Spleen (tissue), 11 donors: Measurements from ENCODE around the gene PCMT1. TPM values are rescaled to one million over a fixed set of nuclear protein-coding genes. Genes with fewer than 3 reads are reported as not detected.
"Not testable (repeated sequence)": the region's sequence is repeated elsewhere in the genome, so short reads cannot be mapped to it uniquely, and the experiment has no call there.

Experiments
- DNase-seq: peaks from one replicate; pipeline ENCODE4 v3.0.0-alpha.2; 2020
- H3K27ac ChIP-seq, 8 donors: fragments of 200-600 bp; sonication (generic) in 7 of 8; 1 replicate in 4 of 8; 2 replicates in 4 of 8; pipeline versions ENCODE4 v1.5.0 to v1.8.0; 2016 to 2021; ENCODE audit warnings: inconsistent platforms in 4 of 8, mild to moderate bottlenecking in 4 of 8, moderate library complexity in 1 of 8
- H3K27me3 ChIP-seq, 7 donors: fragments of 200-600 bp; sonication (generic) in 6 of 7; replicated peaks in 1 of 7; 1 replicate in 4 of 7; 2 replicates in 3 of 7; pipeline versions ENCODE4 v1.5.0 to v1.8.0; 2016 to 2021; ENCODE audit warnings: inconsistent platforms in 3 of 7, mild to moderate bottlenecking in 1 of 7
- H3K36me3 ChIP-seq, 6 donors: fragments of 200-600 bp; sonication (generic) in 5 of 6; 1 replicate in 4 of 6; 2 replicates in 2 of 6; pipeline versions ENCODE4 v1.5.0 to v1.8.0; 2016 to 2021; ENCODE audit warnings: inconsistent platforms in 2 of 6
- H3K4me1 ChIP-seq, 6 donors: fragments of 200-600 bp; sonication (generic) in 5 of 6; 1 replicate in 3 of 6; 2 replicates in 3 of 6; pipeline versions ENCODE4 v1.5.0 to v1.8.0; 2016 to 2021; ENCODE audit warnings: inconsistent platforms in 3 of 6
- H3K4me3 ChIP-seq, 8 donors: fragments of 200-600 bp; sonication (generic) in 7 of 8; 1 replicate in 4 of 8; 2 replicates in 4 of 8; pipeline versions ENCODE4 v1.5.0 to v1.8.0; 2016 to 2021; ENCODE audit warnings: inconsistent platforms in 4 of 8, mild to moderate bottlenecking in 4 of 8, moderate library complexity in 2 of 8
- H3K9me3 ChIP-seq, 8 donors: fragments of 200-600 bp; sonication (generic) in 7 of 8; 1 replicate in 4 of 8; 2 replicates in 4 of 8; pipeline versions ENCODE4 v1.5.0 to v1.8.0; 2016 to 2021; ENCODE audit warnings: inconsistent platforms in 4 of 8
- CTCF ChIP-seq, 11 experiments: fragments of 200-600 bp in 7 of 11; fragments of 450-650 bp in 4 of 11; sonication (generic) in 4 of 11; IDR thresholded peaks in 8 of 11; conservative IDR thresholded peaks in 3 of 11; 1 replicate in 7 of 11; 2 replicates in 4 of 11; pipeline versions ENCODE4 v1.4.0 to v1.8.0; 2016 to 2021; ENCODE audit warnings: antibody characterized with exemption in 11 of 11, inconsistent platforms in 4 of 11, mild to moderate bottlenecking in 1 of 11
- POLR2A ChIP-seq, 3 donors: fragments of 450-650 bp; IDR thresholded peaks; one replicate each; pipeline ENCODE4 v1.5.1; 2017; ENCODE audit warnings: antibody characterized with exemption in 3 of 3, mild to moderate bottlenecking in 1 of 3
- POLR2AphosphoS5 ChIP-seq, 3 donors: sonication (generic); formaldehyde crosslinking; IDR thresholded peaks; one replicate each; pipeline ENCODE4 v1.5.1; 2017; ENCODE audit warnings: antibody characterized with exemption in 3 of 3
- WGBS, 5 donors: extraction: QIAGEN DNeasy Blood & Tissue Kit in 3 of 5; methylation state at CpG; one replicate each; pipeline versions ENCODE4 v1.1.5 to v1.1.7; 2013 to 2018; 5-methylcytosine and 5-hydroxymethylcytosine counted together
- intact Hi-C: fragments of 100-400 bp; cut with DNase I; formaldehyde crosslinking; loops from one replicate; pipeline ENCODE4 v1.15.0; 2023; ENCODE audit warnings: low total_unique reads
- polyA plus RNA-seq, 3 donors: library from polyadenylated mRNA; stranded (reverse); fragments of 200-250 nt; gene quantifications; one replicate each; pipeline ENCODE4 v1.2.1, GENCODE V29; 2013
- total RNA-seq, 7 donors: library from RNA; depleted of rRNA in 3 of 7; stranded (reverse); fragments of >200 nt in 3 of 7; fragmentation: NEBNext Ultra II Directional in 4 of 7; extraction: Animal tissue kit (Norgen Biotek cat#: 25700) in 4 of 7; gene quantifications; one replicate each; pipeline versions ENCODE4 v1.1.0 to v1.2.1, GENCODE V29; 2016 to 2021
- donor health status: healthy with polysubstance abuse.
- donor health status: DM: no; HTN: no; CAD: no; lungs with moderate emphysema.
- donor health status: DM: no; HTN: no; CAD: no.
- donor health status: Bipolar disorder and iron deficiency.
- donor health status: healthy.
- donor health status: DM: no; HTN: no; CAD: no.
- donor health status: DM: yes; HTN: yes; CAD: no.

PCMT1 gene
- total and polyA plus RNA-seq, 10 donors = 22.0 to 66.7 (median 49.2) TPM

- H3K36me3 ChIP-seq = no peaks in the 10 kb centered on the region
- no peak for DNase-seq
- H3K4me1 ChIP-seq = no peaks in the 10 kb centered on the region
- no peak overlapping the region for H3K27ac ChIP-seq
- no peaks in the 10 kb centered on the region for H3K27me3 ChIP-seq
- no peaks in the 10 kb centered on the region for H3K9me3 ChIP-seq
- no peak overlapping the region for H3K4me3 ChIP-seq
- intact Hi-C loops = no loop called here
- no peak for TF ChIP-seq POLR2A (IDR thresholded peaks at IDR 0.05)
- no peak for TF ChIP-seq POLR2AphosphoS5 (IDR thresholded peaks at IDR 0.05)
- no peak for TF ChIP-seq CTCF (IDR thresholded peaks at IDR 0.05 in 8 of 11, conservative IDR thresholded peaks at IDR 0.05 in 3 of 11)
- 90 to 96% (median 94%) methylated on average over 7 of the region's 7 CpGs for WGBS, 5 donors
These were observed 92.8 kb downstream of the PCMT1 start for GRCh38 chr6:149842331-149842730.

GRCh38 chr6:149843051-149843633 is 93.6 kb downstream of the PCMT1 start:
- intact Hi-C loops = no loop called here

GRCh38 chr6:149844036-149844435 is 94.5 kb downstream of the PCMT1 start:
- intact Hi-C loops, DNase-seq, H3K36me3 ChIP-seq, H3K4me3 ChIP-seq, H3K4me1 ChIP-seq, H3K27ac ChIP-seq, H3K9me3 ChIP-seq, H3K27me3 ChIP-seq: not testable (repeated sequence)
- 88 to 100% (median 97%) methylated on average over 4 of the region's 4 CpGs for WGBS, 5 donors

More at GRCh38 chr6:149843051-149843633, 93.6 kb downstream of the PCMT1 start:
- TF ChIP-seq POLR2AphosphoS5 (IDR thresholded peaks at IDR 0.05) (no peak), POLR2A (IDR thresholded peaks at IDR 0.05) (no peak), CTCF (IDR thresholded peaks at IDR 0.05 in 8 of 11, conservative IDR thresholded peaks at IDR 0.05 in 3 of 11) (no peak)
- H3K27ac ChIP-seq = no peak overlapping the region
- WGBS, 5 donors = 79 to 97% (median 85%) methylated on average over 6 to 10 of the region's 10 CpGs
- DNase-seq = no peak
- no peak overlapping the region for H3K4me3 ChIP-seq
- no peaks in the 10 kb centered on the region for H3K4me1 ChIP-seq
- H3K27me3 ChIP-seq = no peaks in the 10 kb centered on the region
- H3K36me3 ChIP-seq = no peaks in the 10 kb centered on the region
- H3K9me3 ChIP-seq = no peaks in the 10 kb centered on the region

GRCh38 chr6:149844480-149844879 is 94.9 kb downstream of the PCMT1 start:
- intact Hi-C loops = no loop called here
- Histone ChIP-seq H3K4me3 (no peak overlapping the region), H3K27ac (no peak overlapping the region), H3K36me3 (no peaks in the 10 kb centered on the region), H3K4me1 (no peaks in the 10 kb centered on the region), H3K27me3 (no peaks in the 10 kb centered on the region), H3K9me3 (no peaks in the 10 kb centered on the region)
- TF ChIP-seq POLR2AphosphoS5 (IDR thresholded peaks at IDR 0.05) (no peak), CTCF (IDR thresholded peaks at IDR 0.05 in 8 of 11, conservative IDR thresholded peaks at IDR 0.05 in 3 of 11) (no peak), POLR2A (IDR thresholded peaks at IDR 0.05) (no peak)
- DNase-seq = no peak
- WGBS, 5 donors = 93 to 97% (median 95%) methylated on average over 2 of the region's 2 CpGs

GRCh38 chr6:149845549-149845948 is 96.0 kb downstream of the PCMT1 start:
- Histone ChIP-seq H3K27me3 (no peaks in the 10 kb centered on the region), H3K9me3 (no peaks in the 10 kb centered on the region), H3K27ac (no peak overlapping the region), H3K4me1 (no peaks in the 10 kb centered on the region), H3K36me3 (no peaks in the 10 kb centered on the region), H3K4me3 (no peak overlapping the region)
- DNase-seq = no peak
- 61 to 81% (median 76%) methylated on average over 3 of the region's 3 CpGs for WGBS, 5 donors
- intact Hi-C loops = no loop called here
- TF ChIP-seq POLR2A (IDR thresholded peaks at IDR 0.05) = no peak
- TF ChIP-seq POLR2AphosphoS5 (IDR thresholded peaks at IDR 0.05) = no peak
- TF ChIP-seq CTCF (IDR thresholded peaks at IDR 0.05 in 8 of 11, conservative IDR thresholded peaks at IDR 0.05 in 3 of 11) = no peak
